H9 (cell line): ENCODE results near the gene PHTF2. TPM values are rescaled to one million over a fixed set of nuclear protein-coding genes. Genes with fewer than 3 reads are reported as not detected.

Experiments used
- DNase-seq: peaks from one replicate; pipeline ENCODE4 v3.0.0-alpha.2; 2017
- H2AFZ ChIP-seq: one replicate; pipeline ENCODE4 v1.6.1; 2013; ENCODE audit warnings: mild to moderate bottlenecking, low read length, control low read depth, moderate library complexity
- H2AK5ac ChIP-seq: 2 replicates; pipeline ENCODE4 v1.6.1; 2013; ENCODE audit warnings: low read length, control low read depth, mixed read lengths; ENCODE audit not compliant: insufficient read length
- H2BK120ac ChIP-seq: one replicate; pipeline ENCODE4 v1.6.1; 2013; ENCODE audit warnings: low read depth, mild to moderate bottlenecking, low read length, control low read depth, inconsistent platforms; ENCODE audit not compliant: poor library complexity, severe bottlenecking
- H2BK12ac ChIP-seq: 2 replicates; pipeline ENCODE4 v1.6.1; 2013; ENCODE audit warnings: low read length, control low read depth, mixed read lengths, low read depth; ENCODE audit not compliant: insufficient read length
- H2BK15ac ChIP-seq: 2 replicates; pipeline ENCODE4 v1.6.1; 2013; ENCODE audit warnings: low read depth, low read length, control low read depth
- H2BK20ac ChIP-seq: one replicate; pipeline ENCODE4 v1.6.1; 2013; ENCODE audit warnings: low read depth, mild to moderate bottlenecking, low read length, control low read depth, inconsistent platforms; ENCODE audit not compliant: poor library complexity, severe bottlenecking
- H2BK5ac ChIP-seq: 2 replicates; pipeline ENCODE4 v1.6.1; 2013; ENCODE audit warnings: low read length, control low read depth, mixed read lengths; ENCODE audit not compliant: insufficient read length
- H3K14ac ChIP-seq: 2 replicates; pipeline ENCODE4 v1.6.1; 2013; ENCODE audit warnings: low read length, control low read depth; ENCODE audit not compliant: insufficient read depth
- H3K18ac ChIP-seq: 2 replicates; pipeline ENCODE4 v1.6.1; 2013; ENCODE audit warnings: low read depth, mild to moderate bottlenecking, mixed read lengths, low read length, control low read depth; ENCODE audit not compliant: insufficient read length
- H3K23ac ChIP-seq: 2 replicates; pipeline ENCODE4 v1.6.1; 2013; ENCODE audit warnings: low read length, control low read depth, mixed read lengths, low read depth; ENCODE audit not compliant: insufficient read length
- H3K23me2 ChIP-seq: 2 replicates; pipeline ENCODE4 v1.6.1; 2013; ENCODE audit warnings: low read depth, mild to moderate bottlenecking, mixed read lengths, low read length, control low read depth; ENCODE audit not compliant: insufficient read length, poor library complexity, severe bottlenecking
- H3K27ac ChIP-seq: 2 replicates; pipeline ENCODE4 v1.5.1; 2013; ENCODE audit warnings: low read length, control low read depth, mixed read lengths, low read depth; ENCODE audit not compliant: insufficient read length
- H3K27me3 ChIP-seq: 2 replicates; pipeline ENCODE4 v1.6.1; 2013; ENCODE audit warnings: low read length, control low read depth, inconsistent platforms; ENCODE audit not compliant: insufficient read depth
- H3K4ac ChIP-seq: 2 replicates; pipeline ENCODE4 v1.6.1; 2013; ENCODE audit warnings: low read depth, mild to moderate bottlenecking, control low read depth, inconsistent platforms, low read length, moderate library complexity
- H3K4me1 ChIP-seq: 2 replicates; pipeline ENCODE4 v1.6.1; 2013; ENCODE audit warnings: low read length, control low read depth, inconsistent platforms; ENCODE audit not compliant: insufficient read depth
- H3K4me2 ChIP-seq: 2 replicates; pipeline ENCODE4 v1.6.1; 2013; ENCODE audit warnings: low read length, control low read depth, mixed read lengths; ENCODE audit not compliant: insufficient read length, insufficient read depth
- H3K56ac ChIP-seq: 2 replicates; pipeline ENCODE4 v1.6.1; 2013; ENCODE audit warnings: low read depth, mild to moderate bottlenecking, mixed read lengths, low read length, control low read depth; ENCODE audit not compliant: insufficient read length
- H3K79me1 ChIP-seq: 2 replicates; pipeline ENCODE4 v1.6.1; 2013; ENCODE audit warnings: low read depth, mild to moderate bottlenecking, moderate library complexity, low read length, control low read depth, inconsistent platforms; ENCODE audit not compliant: insufficient read depth, poor library complexity, severe bottlenecking
- H3K79me2 ChIP-seq: 2 replicates; pipeline ENCODE4 v1.6.1; 2013; ENCODE audit warnings: low read length, control low read depth, inconsistent platforms; ENCODE audit not compliant: insufficient read depth
- H3K9ac ChIP-seq: 2 replicates; pipeline ENCODE4 v1.6.1; 2013; ENCODE audit warnings: low read length, control low read depth, mixed read lengths; ENCODE audit not compliant: insufficient read length; ENCODE audit errors: extremely low read depth
- H3K9me3 ChIP-seq: one replicate; pipeline ENCODE4 v1.6.1; 2013; ENCODE audit warnings: low read depth, low read length, inconsistent platforms; ENCODE audit not compliant: control insufficient read depth
- H3T11ph ChIP-seq: one replicate; pipeline ENCODE4 v1.6.1; 2013; ENCODE audit warnings: mild to moderate bottlenecking, low read length, control low read depth, inconsistent platforms
- H4K20me1 ChIP-seq: one replicate; pipeline ENCODE4 v1.6.1; 2013; ENCODE audit not compliant: control insufficient read depth, insufficient read length, insufficient read depth
- H4K5ac ChIP-seq: 2 replicates; pipeline ENCODE4 v1.6.1; 2013; ENCODE audit warnings: low read depth, mild to moderate bottlenecking, mixed read lengths, low read length, control low read depth; ENCODE audit not compliant: insufficient read length
- H4K8ac ChIP-seq: replicated peaks from 2 replicates; pipeline ENCODE4 v1.6.1; 2013; ENCODE audit warnings: low read length, control low read depth, mixed read lengths, low read depth; ENCODE audit not compliant: insufficient read length
- H4K91ac ChIP-seq: 2 replicates; pipeline ENCODE4 v1.6.1; 2013; ENCODE audit warnings: low read depth, mild to moderate bottlenecking, moderate library complexity, mixed read lengths, low read length, control low read depth; ENCODE audit not compliant: insufficient read length
- H3K27ac Mint-ChIP-seq, 3 experiments: 2 replicates in 2 of 3; 3 replicates in 1 of 3; pipeline ENCODE4 v1.8.0; 2020 to 2021; ENCODE audit warnings: mixed read lengths in 3 of 3, mild to moderate bottlenecking in 1 of 3, moderate library complexity in 1 of 3
- H3K27me3 Mint-ChIP-seq: 2 replicates; pipeline ENCODE4 v1.8.0; 2021; ENCODE audit warnings: low read depth, mild to moderate bottlenecking, moderate library complexity, mixed read lengths
- H3K36me3 Mint-ChIP-seq, 3 experiments: 2 replicates in 2 of 3; 3 replicates in 1 of 3; pipeline ENCODE4 v1.8.0; 2020 to 2021; ENCODE audit warnings: low read depth in 3 of 3, mixed read lengths in 3 of 3; ENCODE audit not compliant: insufficient read depth in 1 of 3
- H3K4me1 Mint-ChIP-seq, 2 experiments: 2 replicates each; pipeline ENCODE4 v1.8.0; 2020; ENCODE audit warnings: mixed read lengths in 2 of 2
- H3K4me3 Mint-ChIP-seq, 2 experiments: 2 replicates in 1 of 2; 3 replicates in 1 of 2; pipeline ENCODE4 v1.8.0; 2020 to 2021; ENCODE audit warnings: mild to moderate bottlenecking in 2 of 2, mixed read lengths in 2 of 2, moderate library complexity in 1 of 2
- H3K9me3 Mint-ChIP-seq, 2 experiments: 2 replicates in 1 of 2; 3 replicates in 1 of 2; pipeline ENCODE4 v1.8.0; 2020; ENCODE audit warnings: mild to moderate bottlenecking in 2 of 2, mixed read lengths in 2 of 2, moderate library complexity in 1 of 2
- WGBS: extraction: QIAGEN DNeasy Blood & Tissue Kit; methylation state at CpG from one replicate; pipeline ENCODE4 v1.1.7; 2013; ENCODE audit warnings: missing lambda C conversion rate, low lambda C conversion rate, mixed read lengths; ENCODE audit not compliant: insufficient read length; ENCODE audit errors: extremely low coverage; 5-methylcytosine and 5-hydroxymethylcytosine counted together
- total RNA-seq: library from RNA; stranded (reverse); gene quantifications from 2 replicates; pipeline ENCODE4 v1.2.1, GENCODE V29; 2021
- TF ChIP-seq, protein P1 (sequence below): fragments of 200-600 bp; sonication (generic); conservative IDR thresholded peaks from 3 replicates; pipeline ENCODE4 v1.8.0; 2021; ENCODE audit warnings: antibody characterized with exemption, mild to moderate bottlenecking

PHTF2 gene
- total RNA-seq, 1 experiment from 2014 or later = 16.2 TPM

GRCh38 chr7:77958436-77958835 is 159.9 kb downstream of the PHTF2 start:
- Mint-ChIP-seq H3K9me3 (no peaks in the 10 kb centered on the region), H3K27me3 (no peaks in the 10 kb centered on the region)
- H2BK12ac ChIP-seq = no peak overlapping the region

More at GRCh38 chr7:77958436-77958835, 159.9 kb downstream of the PHTF2 start:
- H3K4me1 Mint-ChIP-seq = no peaks in the 10 kb centered on the region
- H3K18ac ChIP-seq = no peak overlapping the region
- no peak overlapping the region for H3K9ac ChIP-seq
- H3K23ac ChIP-seq = no peak overlapping the region
- no peak overlapping the region for H2BK5ac ChIP-seq
- DNase-seq = no peak
- no peaks in the 10 kb centered on the region for H3K79me1 ChIP-seq
- H3K79me2 ChIP-seq = no peaks in the 10 kb centered on the region
- no peak overlapping the region for H2BK120ac ChIP-seq
- H3K27me3 ChIP-seq = no peaks in the 10 kb centered on the region
- TF ChIP-seq, protein P1, sequence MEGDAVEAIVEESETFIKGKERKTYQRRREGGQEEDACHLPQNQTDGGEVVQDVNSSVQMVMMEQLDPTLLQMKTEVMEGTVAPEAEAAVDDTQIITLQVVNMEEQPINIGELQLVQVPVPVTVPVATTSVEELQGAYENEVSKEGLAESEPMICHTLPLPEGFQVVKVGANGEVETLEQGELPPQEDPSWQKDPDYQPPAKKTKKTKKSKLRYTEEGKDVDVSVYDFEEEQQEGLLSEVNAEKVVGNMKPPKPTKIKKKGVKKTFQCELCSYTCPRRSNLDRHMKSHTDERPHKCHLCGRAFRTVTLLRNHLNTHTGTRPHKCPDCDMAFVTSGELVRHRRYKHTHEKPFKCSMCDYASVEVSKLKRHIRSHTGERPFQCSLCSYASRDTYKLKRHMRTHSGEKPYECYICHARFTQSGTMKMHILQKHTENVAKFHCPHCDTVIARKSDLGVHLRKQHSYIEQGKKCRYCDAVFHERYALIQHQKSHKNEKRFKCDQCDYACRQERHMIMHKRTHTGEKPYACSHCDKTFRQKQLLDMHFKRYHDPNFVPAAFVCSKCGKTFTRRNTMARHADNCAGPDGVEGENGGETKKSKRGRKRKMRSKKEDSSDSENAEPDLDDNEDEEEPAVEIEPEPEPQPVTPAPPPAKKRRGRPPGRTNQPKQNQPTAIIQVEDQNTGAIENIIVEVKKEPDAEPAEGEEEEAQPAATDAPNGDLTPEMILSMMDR = no peak
- H3K27ac ChIP-seq = no peak overlapping the region
- no peak overlapping the region for H3K4ac ChIP-seq
- no peaks in the 10 kb centered on the region for H3K9me3 ChIP-seq
- H2AK5ac ChIP-seq = no peak overlapping the region
- H4K91ac ChIP-seq = no peak overlapping the region
- H4K8ac ChIP-seq = no peak overlapping the region
- no peaks in the 10 kb centered on the region for H3K23me2 ChIP-seq
- WGBS = no CpG with 5 or more reads among the region's 2 CpGs
- no peak overlapping the region for H3K4me3 Mint-ChIP-seq
- H3K4me1 ChIP-seq = no peaks in the 10 kb centered on the region
- no peak overlapping the region for H3K56ac ChIP-seq
- H3T11ph ChIP-seq = no peak overlapping the region
- no peak overlapping the region for H2AFZ ChIP-seq
- no peak overlapping the region; a peak in 1 of 7 replicates for H3K27ac Mint-ChIP-seq
- no peak overlapping the region for H3K14ac ChIP-seq
- H4K20me1 ChIP-seq = no peaks in the 10 kb centered on the region
- no peak overlapping the region for H3K4me2 ChIP-seq
- no peak overlapping the region for H4K5ac ChIP-seq
- H2BK15ac ChIP-seq = no peak overlapping the region
- no peak overlapping the region for H2BK20ac ChIP-seq
- H3K36me3 Mint-ChIP-seq = no peaks in the 10 kb centered on the region; a peak in 1 of 7 replicates
